K562 (cell line): Measurements from ENCODE around the gene CBFA2T3. TPM values are rescaled to one million over a fixed set of nuclear protein-coding genes. Genes with fewer than 3 reads are reported as not detected.
A peak's percentile ranks its signal among the peaks of the same experiment; 100 is the strongest.

ENCODE experiments used
- ARHGAP35 ChIP-seq: fragments of 450-650 bp; IDR thresholded peaks from 2 replicates; pipeline ENCODE4 v1.6.1; 2018; ENCODE audit not compliant: partially characterized antibody
- BHLHE40 ChIP-seq: IDR thresholded peaks from 2 replicates; pipeline ENCODE4 v1.6.1; 2011; ENCODE audit warnings: low read length, improper control_type of control experiment
- CTCF ChIP-seq, 3 experiments: IDR thresholded peaks in 2 of 3; conservative IDR thresholded peaks in 1 of 3; 2 replicates each; pipeline ENCODE4 v1.5.1; 2011 to 2012; ENCODE audit warnings: low read length in 3 of 3, mild to moderate bottlenecking in 3 of 3, control low read depth in 2 of 3, improper control_type of control experiment in 1 of 3, inconsistent platforms in 1 of 3, low read depth in 1 of 3, mixed read lengths in 1 of 3, moderate library complexity in 1 of 3; ENCODE audit not compliant: insufficient read depth in 2 of 3
- FOXA3 ChIP-seq, 2 experiments: fragments of 450-650 bp in 1 of 2; sonication (generic) in 1 of 2; formaldehyde crosslinking; IDR thresholded peaks in 1 of 2; conservative IDR thresholded peaks in 1 of 2; 2 replicates each; pipeline versions ENCODE4 v1.4.0 to v1.8.0; 2020 to 2022; ENCODE audit warnings: mild to moderate bottlenecking in 2 of 2, missing genetic modification reagents in 1 of 2
- GTF2E2 ChIP-seq: fragments of 200-800 bp; sonication (Bioruptor generic); IDR thresholded peaks from 2 replicates; pipeline ENCODE4 v1.6.1; 2016; ENCODE audit warnings: missing genetic modification characterization, missing compliant biosample characterization
- HDAC1 ChIP-seq, 2 experiments: fragments of 450-650 bp; IDR thresholded peaks; 2 replicates each; pipeline ENCODE4 v1.6.1; 2016 to 2017; ENCODE audit warnings: inconsistent platforms in 1 of 2, mild to moderate bottlenecking in 1 of 2, moderate library complexity in 1 of 2
- HES1 ChIP-seq: fragments of 450-650 bp; IDR thresholded peaks from 2 replicates; pipeline ENCODE4 v1.6.1; 2016; ENCODE audit warnings: low read depth, mild to moderate bottlenecking, moderate library complexity
- HMG20A ChIP-seq: fragments of 450-650 bp; formaldehyde crosslinking; conservative IDR thresholded peaks from 2 replicates; pipeline ENCODE4 v1.4.0; 2020; ENCODE audit warnings: mild to moderate bottlenecking, mixed read lengths
- KDM1A ChIP-seq, 2 experiments: fragments of 450-650 bp; IDR thresholded peaks; 2 replicates each; pipeline ENCODE4 v1.6.1; 2016; ENCODE audit warnings: mild to moderate bottlenecking in 2 of 2
- MAZ ChIP-seq, 2 experiments: fragments of 450-650 bp in 1 of 2; sonication (generic) in 1 of 2; formaldehyde crosslinking; IDR thresholded peaks in 1 of 2; conservative IDR thresholded peaks in 1 of 2; 2 replicates each; pipeline versions ENCODE4 v1.4.0 to v1.5.0; 2020; ENCODE audit warnings: mild to moderate bottlenecking in 1 of 2, missing genetic modification reagents in 1 of 2
- NFXL1 ChIP-seq: fragments of 450-650 bp; formaldehyde crosslinking; IDR thresholded peaks from 2 replicates; pipeline ENCODE4 v1.4.0; 2021; ENCODE audit warnings: mild to moderate bottlenecking
- PHF21A ChIP-seq: fragments of 450-650 bp; IDR thresholded peaks from 2 replicates; pipeline ENCODE4 v1.6.1; 2017; ENCODE audit warnings: low read depth, borderline replicate concordance
- TCF7L2 ChIP-seq: fragments of 150-350 bp; IDR thresholded peaks from 2 replicates; pipeline ENCODE4 v1.6.1; 2016; ENCODE audit warnings: low read depth, mild to moderate bottlenecking, low read length, moderate library complexity
- TRIM24 ChIP-seq, 2 experiments: fragments of 450-650 bp; IDR thresholded peaks; 2 replicates each; pipeline ENCODE4 v1.6.1; 2016
- U2AF1 ChIP-seq: fragments of 200-400 bp; formaldehyde crosslinking; optimal IDR thresholded peaks from 2 replicates; pipeline ENCODE3; 2017; ENCODE audit warnings: mild to moderate bottlenecking, low read depth, low read length, moderate library complexity
- ZBTB12 ChIP-seq: fragments of 250-450 bp; sonication (Bioruptor Pico); IDR thresholded peaks from 2 replicates; pipeline ENCODE4 v1.4.0; 2020
- ZNF239 ChIP-seq: fragments of 250-450 bp; sonication (Bioruptor Pico); IDR thresholded peaks from 2 replicates; pipeline ENCODE4 v1.4.0; 2020; ENCODE audit warnings: mild to moderate bottlenecking
- ZNF316 ChIP-seq: fragments of 450-650 bp; IDR thresholded peaks from 2 replicates; pipeline ENCODE4 v1.6.1; 2016
- polyA plus RNA-seq, 8 experiments: library from polyadenylated mRNA; depleted of rRNA in 4 of 8; stranded (reverse) in 5 of 8; unstranded in 3 of 8; fragments of >200 nt; fragmentation: Nextera tagmentation in 2 of 8; fragmentation: Illumina TruSeq in 1 of 8; extraction: Ambion mirVana in 2 of 8; extraction: Trizol in 1 of 8; gene quantifications; 2 replicates each; pipeline versions ENCODE4 v1.2.1 to v1.2.3, GENCODE V29; 2011 to 2014; ENCODE audit warnings: inconsistent platforms in 1 of 8, missing spikeins in 1 of 8
- total RNA-seq, 7 experiments: library from RNA; depleted of rRNA in 6 of 7; stranded (reverse); fragments of >200 nt in 6 of 7; fragmentation: Illumina TruSeq in 2 of 7; extraction: Trizol in 2 of 7; gene quantifications; 2 replicates each; pipeline versions ENCODE4 v1.2.1 to v1.2.3, GENCODE V29; 2011 to 2021; ENCODE audit warnings: low replicate concordance in 1 of 7
- TF ChIP-seq, protein P1 (sequence below): sonication (generic); formaldehyde crosslinking; IDR thresholded peaks from 2 replicates; pipeline ENCODE4 v1.8.1; 2022; ENCODE audit warnings: missing genetic modification reagents
- TF ChIP-seq, protein P2 (sequence below): fragments of 450-650 bp; IDR thresholded peaks from 2 replicates; pipeline ENCODE4 v1.6.1; 2017; ENCODE audit warnings: mild to moderate bottlenecking, moderate library complexity

CBFA2T3 gene
- total and polyA plus RNA-seq, 9 of the 15 experiments (the other 6 are each of a cell fraction or from before 2014, with no cell fraction given) = 2.3 to 145 (median 6.7) TPM

- TF ChIP-seq ZBTB12 (CRISPR knock-in tag) (peak; percentile 48), NFXL1 (CRISPR knock-in tag) (peak; percentile 15; the same call in 1 of the 2 replicates), PHF21A (peak; percentile 85), HDAC1 (IDR thresholded peaks at IDR 0.05) (peak in 1 of 2 experiments; percentile 70; a peak in 3 of 4 replicates), FOXA3 (CRISPR knock-in tag; conservative IDR thresholded peaks at IDR 0.05 in 1 of 2, IDR thresholded peaks at IDR 0.05 in 1 of 2) (peak in 1 of 2 experiments; percentile 23; a peak in 1 of 4 replicates), HES1 (peak; percentile 90), HMG20A (CRISPR knock-in tag) (0 out of 2 replicates have a peak, but pooled peaks have one; percentile 45), MAZ (CRISPR knock-in tag; conservative IDR thresholded peaks at IDR 0.05 in 1 of 2, IDR thresholded peaks at IDR 0.05 in 1 of 2) (peak; percentile 95 to 98), ZNF239 (CRISPR knock-in tag) (peak; percentile 54), CTCF (IDR thresholded peaks at IDR 0.05 in 2 of 3, conservative IDR thresholded peaks at IDR 0.05 in 1 of 3; ENCODE audit: insufficient read depth in 2 of 3, low read depth in 1 of 3, low read length in 3 of 3) (peak in 1 of 3 experiments; percentile 0; a peak in 2 of 6 replicates), TCF7L2 (no peak), BHLHE40 (peak; percentile 84), GTF2E2 (tag) (peak; percentile 51; the same call in 1 of the 2 replicates), TRIM24 (IDR thresholded peaks at IDR 0.05) (peak; percentile 96 to 98), U2AF1 (no peak), ARHGAP35 (peak; percentile 25), KDM1A (IDR thresholded peaks at IDR 0.05) (peak; percentile 94 to 96), ZNF316 (peak; percentile 76)
- TF ChIP-seq, protein P1, sequence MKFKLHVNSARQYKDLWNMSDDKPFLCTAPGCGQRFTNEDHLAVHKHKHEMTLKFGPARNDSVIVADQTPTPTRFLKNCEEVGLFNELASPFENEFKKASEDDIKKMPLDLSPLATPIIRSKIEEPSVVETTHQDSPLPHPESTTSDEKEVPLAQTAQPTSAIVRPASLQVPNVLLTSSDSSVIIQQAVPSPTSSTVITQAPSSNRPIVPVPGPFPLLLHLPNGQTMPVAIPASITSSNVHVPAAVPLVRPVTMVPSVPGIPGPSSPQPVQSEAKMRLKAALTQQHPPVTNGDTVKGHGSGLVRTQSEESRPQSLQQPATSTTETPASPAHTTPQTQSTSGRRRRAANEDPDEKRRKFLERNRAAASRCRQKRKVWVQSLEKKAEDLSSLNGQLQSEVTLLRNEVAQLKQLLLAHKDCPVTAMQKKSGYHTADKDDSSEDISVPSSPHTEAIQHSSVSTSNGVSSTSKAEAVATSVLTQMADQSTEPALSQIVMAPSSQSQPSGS = peak; percentile 71; the same call in 1 of the 2 replicates
- TF ChIP-seq, protein P2, sequence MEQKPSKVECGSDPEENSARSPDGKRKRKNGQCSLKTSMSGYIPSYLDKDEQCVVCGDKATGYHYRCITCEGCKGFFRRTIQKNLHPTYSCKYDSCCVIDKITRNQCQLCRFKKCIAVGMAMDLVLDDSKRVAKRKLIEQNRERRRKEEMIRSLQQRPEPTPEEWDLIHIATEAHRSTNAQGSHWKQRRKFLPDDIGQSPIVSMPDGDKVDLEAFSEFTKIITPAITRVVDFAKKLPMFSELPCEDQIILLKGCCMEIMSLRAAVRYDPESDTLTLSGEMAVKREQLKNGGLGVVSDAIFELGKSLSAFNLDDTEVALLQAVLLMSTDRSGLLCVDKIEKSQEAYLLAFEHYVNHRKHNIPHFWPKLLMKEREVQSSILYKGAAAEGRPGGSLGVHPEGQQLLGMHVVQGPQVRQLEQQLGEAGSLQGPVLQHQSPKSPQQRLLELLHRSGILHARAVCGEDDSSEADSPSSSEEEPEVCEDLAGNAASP = peak; percentile 55
Measured at GRCh38 chr16:88992351-88993165, 15.6 kb upstream of the CBFA2T3 start (continued).
